ENCODE results near the gene MAML3. TPM values are rescaled to one million over a fixed set of nuclear protein-coding genes. Genes with fewer than 3 reads are reported as not detected.

MAML3 gene
- total and polyA plus RNA-seq, 12 donors: 1.1 to 4.6 (median 2.6) TPM

- Histone ChIP-seq H3K27me3 (no peaks in the 10 kb centered on the region), H3K36me3 (peaks cover 0 to 52% (median 12%) of the 10 kb centered on the region in 9 donors), H3K27ac (peak overlapping the region in 3 of 10 donors; percentile 14 to 73 (median 18)), H3K9me3 (peaks cover 0 to 5% (median 0%) of the 10 kb centered on the region in 11 donors), H3K4me3 (no peak overlapping the region), H3K4me1 (peaks cover 0 to 47% (median 23%) of the 10 kb centered on the region in 9 donors)
- DNase-seq (no peak), ATAC-seq (peak in 6 of 8 donors; percentile 40 to 70 (median 53))
- intact Hi-C loops (cut with DNase I): no loop called here
- TF ChIP-seq, protein P1, sequence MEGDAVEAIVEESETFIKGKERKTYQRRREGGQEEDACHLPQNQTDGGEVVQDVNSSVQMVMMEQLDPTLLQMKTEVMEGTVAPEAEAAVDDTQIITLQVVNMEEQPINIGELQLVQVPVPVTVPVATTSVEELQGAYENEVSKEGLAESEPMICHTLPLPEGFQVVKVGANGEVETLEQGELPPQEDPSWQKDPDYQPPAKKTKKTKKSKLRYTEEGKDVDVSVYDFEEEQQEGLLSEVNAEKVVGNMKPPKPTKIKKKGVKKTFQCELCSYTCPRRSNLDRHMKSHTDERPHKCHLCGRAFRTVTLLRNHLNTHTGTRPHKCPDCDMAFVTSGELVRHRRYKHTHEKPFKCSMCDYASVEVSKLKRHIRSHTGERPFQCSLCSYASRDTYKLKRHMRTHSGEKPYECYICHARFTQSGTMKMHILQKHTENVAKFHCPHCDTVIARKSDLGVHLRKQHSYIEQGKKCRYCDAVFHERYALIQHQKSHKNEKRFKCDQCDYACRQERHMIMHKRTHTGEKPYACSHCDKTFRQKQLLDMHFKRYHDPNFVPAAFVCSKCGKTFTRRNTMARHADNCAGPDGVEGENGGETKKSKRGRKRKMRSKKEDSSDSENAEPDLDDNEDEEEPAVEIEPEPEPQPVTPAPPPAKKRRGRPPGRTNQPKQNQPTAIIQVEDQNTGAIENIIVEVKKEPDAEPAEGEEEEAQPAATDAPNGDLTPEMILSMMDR (IDR thresholded peaks at IDR 0.05): no peak
- WGBS, 2 donors: 88 to 89% methylated on average over 10 of the region's 10 CpGs
Measured at GRCh38 chr4:139674875-139675550, 479.0 kb downstream of the MAML3 start.

- DNase-seq: no peak
- no peak for ATAC-seq
- no peak overlapping the region for H3K4me3 ChIP-seq
- intact Hi-C loops (cut with DNase I): no loop called here
- H3K27me3 ChIP-seq: no peaks in the 10 kb centered on the region
- WGBS, 2 donors: 98% methylated on average over 4 of the region's 4 CpGs
- peaks cover 0 to 64% (median 39%) of the 10 kb centered on the region in 9 donors for H3K4me1 ChIP-seq
- no peak overlapping the region for H3K27ac ChIP-seq
- TF ChIP-seq, protein P1 (IDR thresholded peaks at IDR 0.05): no peak
- H3K9me3 ChIP-seq: no peaks in the 10 kb centered on the region
- H3K36me3 ChIP-seq: peaks cover 0 to 32% (median 0%) of the 10 kb centered on the region in 9 donors
Measured at GRCh38 chr4:139672732-139673131, 481.3 kb downstream of the MAML3 start.

DNA sequence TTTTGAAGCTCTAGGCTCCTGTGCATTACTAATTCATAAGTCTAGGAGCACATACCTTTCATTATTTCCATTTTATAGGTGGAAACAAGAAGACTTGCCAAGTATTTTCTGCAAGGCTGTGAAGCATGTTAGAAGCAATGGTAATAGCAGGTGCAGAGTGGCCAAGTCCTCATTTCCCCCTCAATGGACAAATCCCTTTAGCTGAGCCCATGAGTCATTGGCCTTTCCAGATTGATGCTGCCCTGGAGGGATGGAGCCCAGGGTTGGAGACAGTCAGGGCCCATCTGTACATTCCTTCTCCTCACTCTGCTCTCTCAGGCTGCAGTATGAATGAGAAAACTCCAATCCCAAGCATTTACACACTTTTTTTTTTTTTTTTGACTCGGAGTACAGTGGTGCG, 481.8 kb downstream of the MAML3 start:
- Histone ChIP-seq H3K27ac (no peak overlapping the region), H3K4me1 (peaks cover 0 to 67% (median 44%) of the 10 kb centered on the region in 9 donors), H3K27me3 (no peaks in the 10 kb centered on the region), H3K4me3 (no peak overlapping the region), H3K9me3 (no peaks in the 10 kb centered on the region), H3K36me3 (peaks cover 0 to 27% (median 0%) of the 10 kb centered on the region in 9 donors)
- no peak for ATAC-seq
- intact Hi-C loops (cut with DNase I): no loop called here
- no peak for DNase-seq
- 96 to 98% methylated on average over 2 of the region's 2 CpGs for WGBS, 2 donors
- TF ChIP-seq, protein P1 (IDR thresholded peaks at IDR 0.05): no peak

GRCh38 chr4:139670775-139671174, 483.2 kb downstream of the MAML3 start:
- TF ChIP-seq, protein P1 (IDR thresholded peaks at IDR 0.05): no peak

More at GRCh38 chr4:139670775-139671174, 483.2 kb downstream of the MAML3 start:
- H3K27ac ChIP-seq: no peak overlapping the region
- H3K27me3 ChIP-seq: no peaks in the 10 kb centered on the region
- 83 to 86% methylated on average over 3 of the region's 3 CpGs for WGBS, 2 donors
- H3K9me3 ChIP-seq: no peaks in the 10 kb centered on the region
- H3K36me3 ChIP-seq: peaks cover 0 to 26% (median 0%) of the 10 kb centered on the region in 9 donors
- intact Hi-C loops (cut with DNase I): no loop called here
- H3K4me3 ChIP-seq: no peak overlapping the region
- ATAC-seq: no peak
- H3K4me1 ChIP-seq: peaks cover 0 to 64% (median 38%) of the 10 kb centered on the region in 9 donors
- DNase-seq: no peak

All from heart right ventricle (tissue), 16 donors.